Measurements from ENCODE around the gene SLAMF7.
"Not testable (repeated sequence)": the region's sequence is repeated elsewhere in the genome, so short reads cannot be mapped to it uniquely, and the experiment has no call there.

DNA sequence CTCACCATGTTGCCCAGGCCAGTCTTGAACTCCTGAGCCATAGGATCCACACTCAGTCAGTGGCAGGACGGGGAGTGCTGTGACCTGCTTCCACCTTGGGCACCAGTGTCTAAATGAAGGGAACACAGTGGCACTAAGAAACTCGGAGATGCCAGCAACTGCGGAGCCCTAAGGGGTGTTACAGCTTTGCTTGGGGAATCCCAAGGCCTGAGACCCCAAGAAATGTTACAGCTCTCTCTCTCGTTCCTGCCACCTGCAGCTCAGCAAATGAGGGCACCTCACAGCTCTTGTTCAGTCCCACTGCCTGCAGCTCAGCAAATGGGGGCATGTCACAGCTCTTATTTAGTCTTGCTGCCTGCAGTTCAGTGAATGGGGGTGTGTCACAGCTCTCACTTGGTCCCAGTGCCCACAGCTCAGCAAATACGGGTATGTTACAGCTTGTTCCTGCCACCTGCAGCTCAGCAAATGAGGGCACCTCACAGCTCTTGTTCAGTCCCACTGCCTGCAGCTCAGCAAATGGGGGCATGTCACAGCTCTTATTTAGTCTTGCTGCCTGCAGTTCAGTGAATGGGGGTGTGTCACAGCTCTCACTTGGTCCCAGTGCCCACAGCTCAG, 24.9 kb upstream of the SLAMF7 start:
- not testable (repeated sequence) for TF ChIP-seq CTCF, POLR2A (IDR thresholded peaks at IDR 0.05)

All from Peyer's patch (tissue), 4 donors.